Endothelial cell of umbilical vein (primary cell): ENCODE data around the gene RAN. TPM values are rescaled to one million over a fixed set of nuclear protein-coding genes. Genes with fewer than 3 reads are reported as not detected.

ENCODE experiments used
- BruUV-seq: library from RNA; stranded (reverse); fragments of 400-500 nt; replicated peaks from 2 replicates; lab custom pipeline; 2021; lab: Mats Ljungman, UMichigan
- CTCF ChIA-PET: fragments of 300-600, 350-600 bp; sonication (Branson Sonifier 250); formaldehyde crosslinking; loops from one replicate; lab custom pipeline; 2021; ENCODE audit warnings: antibody characterized with exemption, inconsistent platforms; lab: Charles Lee
- POLR2A ChIA-PET: fragments of 300-600, 350-600 bp; sonication (Branson Sonifier 250); formaldehyde crosslinking; loops from one replicate; lab custom pipeline; 2021; ENCODE audit warnings: antibody characterized with exemption, inconsistent platforms; lab: Charles Lee
- DNase-seq: peaks from one replicate; pipeline ENCODE4 v3.0.0-alpha.2; 2011; ENCODE audit warnings: low read depth, low spot score
- FAIRE-seq: peaks from 2 replicates; lab custom pipeline; 2011; peaks lifted over from hg19 to GRCh38; lab: Jason Lieb, UNC
- H2AFZ ChIP-seq: 2 replicates; pipeline ENCODE4 v1.6.0; 2012; ENCODE audit warnings: low read depth, low read length, control low read depth, inconsistent platforms
- H3K27ac ChIP-seq: 2 replicates; pipeline ENCODE4 v1.5.1; 2011; ENCODE audit warnings: low read depth, mild to moderate bottlenecking, control low read depth, low read length, moderate library complexity; ENCODE audit not compliant: insufficient read depth
- H3K27me3 ChIP-seq, 2 experiments: 2 replicates each; pipeline versions ENCODE4 v1.6.0 to v1.6.1; 2011; ENCODE audit warnings: low read length in 2 of 2, mixed read lengths in 1 of 2; ENCODE audit not compliant: control insufficient read depth in 2 of 2, insufficient read depth in 2 of 2
- H3K36me3 ChIP-seq, 2 experiments: 2 replicates in 1 of 2; 3 replicates in 1 of 2; pipeline ENCODE4 v1.5.1; 2011; ENCODE audit warnings: low read length in 2 of 2, mild to moderate bottlenecking in 1 of 2, moderate library complexity in 1 of 2; ENCODE audit not compliant: control insufficient read depth in 2 of 2, insufficient read depth in 2 of 2; ENCODE audit errors: extremely low read depth in 1 of 2
- H3K4me1 ChIP-seq: 3 replicates; pipeline ENCODE4 v1.5.1; 2011; ENCODE audit warnings: mild to moderate bottlenecking, low read length; ENCODE audit not compliant: control insufficient read depth, insufficient read depth; ENCODE audit errors: extremely low read depth
- H3K4me2 ChIP-seq: 2 replicates; pipeline ENCODE4 v1.6.1; 2011; ENCODE audit warnings: low read length, control low read depth, mixed read lengths; ENCODE audit not compliant: insufficient read depth
- H3K4me3 ChIP-seq, 3 experiments: fragments of 200-600 bp in 1 of 3; sonication (generic), shearing (Covaris generic) in 1 of 3; replicated peaks in 1 of 3; 2 replicates each; pipeline ENCODE4 v1.5.1; 2011 to 2016; ENCODE audit warnings: control low read depth in 3 of 3, low read length in 3 of 3, mild to moderate bottlenecking in 2 of 3, inconsistent platforms in 1 of 3, low read depth in 1 of 3, moderate library complexity in 1 of 3; ENCODE audit not compliant: insufficient read depth in 1 of 3
- H3K79me2 ChIP-seq: 2 replicates; pipeline ENCODE4 v1.6.0; 2012; ENCODE audit warnings: low read length, inconsistent platforms; ENCODE audit not compliant: control insufficient read depth, insufficient read depth
- H3K9ac ChIP-seq: replicated peaks from 2 replicates; pipeline ENCODE3; 2011; ENCODE audit warnings: low read length, control low read depth; ENCODE audit not compliant: insufficient read depth; ENCODE audit errors: extremely low read depth
- H3K9me1 ChIP-seq: replicated peaks from 3 replicates; pipeline ENCODE4 v1.6.0; 2011; ENCODE audit warnings: mild to moderate bottlenecking, low read length; ENCODE audit not compliant: control insufficient read depth, insufficient read depth; ENCODE audit errors: extremely low read depth
- H3K9me3 ChIP-seq: replicated peaks from 2 replicates; pipeline ENCODE4 v1.5.1; 2012; ENCODE audit warnings: low read length, inconsistent platforms; ENCODE audit not compliant: control insufficient read depth, insufficient read depth
- H4K20me1 ChIP-seq: replicated peaks from 2 replicates; pipeline ENCODE3; 2011; ENCODE audit warnings: mild to moderate bottlenecking, low read length; ENCODE audit not compliant: control insufficient read depth, insufficient read depth; ENCODE audit errors: extremely low read depth
- EZH2 ChIP-seq: IDR thresholded peaks from 2 replicates; pipeline ENCODE4 v1.6.1; 2012; ENCODE audit warnings: borderline replicate concordance, low read depth, mild to moderate bottlenecking, moderate library complexity, low read length, inconsistent platforms; ENCODE audit not compliant: severe bottlenecking
- FOS ChIP-seq: IDR thresholded peaks from 2 replicates; pipeline ENCODE4 v1.6.1; 2011; ENCODE audit warnings: mild to moderate bottlenecking, low read length, moderate library complexity, borderline replicate concordance; ENCODE audit not compliant: insufficient read depth
- JUN ChIP-seq: IDR thresholded peaks from 2 replicates; pipeline ENCODE4 v1.6.1; 2011; ENCODE audit warnings: borderline replicate concordance, low read depth; ENCODE audit not compliant: insufficient read length, insufficient read depth
- MYC ChIP-seq: IDR thresholded peaks from one replicate; pipeline ENCODE4 v1.6.1; 2011; ENCODE audit warnings: mild to moderate bottlenecking, low read depth, low read length
- POLR2A ChIP-seq: IDR thresholded peaks from 2 replicates; pipeline ENCODE4 v1.6.1; 2012; ENCODE audit warnings: low read depth, mild to moderate bottlenecking, control low read depth, low read length
- POLR2AphosphoS5 ChIP-seq: IDR thresholded peaks from 2 replicates; pipeline ENCODE4 v1.6.1; 2012; ENCODE audit warnings: low read depth, mild to moderate bottlenecking, control low read depth, low read length, moderate library complexity; ENCODE audit not compliant: insufficient read depth
- dilution Hi-C: fragments of 300-500 bp; cut with MboI; formaldehyde crosslinking; loops from one replicate; pipeline ENCODE4 v1.15.0; 2019; ENCODE audit warnings: low sequenced_read_pairs; ENCODE audit not compliant: extremely low pct_ligation_motif_present
- intact Hi-C: fragments of 100-400 bp; cut with micrococcal nuclease; formaldehyde crosslinking; loops from one replicate; pipeline ENCODE4 v1.10.0; 2022
- polyA plus RNA-seq, 4 experiments: library from polyadenylated mRNA; depleted of rRNA in 3 of 4; stranded (reverse) in 3 of 4; unstranded in 1 of 4; fragments of >200 nt; gene quantifications; 2 replicates each; pipeline versions ENCODE4 v1.2.1 to v1.2.3, GENCODE V29; 2011 to 2012; ENCODE audit warnings: missing spikeins in 1 of 4
- total RNA-seq: library from RNA; stranded (reverse); gene quantifications from 2 replicates; pipeline ENCODE4 v1.2.3, GENCODE V29; 2021
- TF ChIP-seq, protein P1 (sequence below), 2 donors: IDR thresholded peaks; 1 replicate in 1 of 2; 2 replicates in 1 of 2; pipeline ENCODE4 v1.5.1; 2011; ENCODE audit warnings: low read length in 2 of 2, mild to moderate bottlenecking in 2 of 2, moderate library complexity in 2 of 2, control low read depth in 1 of 2, inconsistent platforms in 1 of 2, low read depth in 1 of 2; ENCODE audit not compliant: insufficient read depth in 1 of 2; ENCODE audit errors: extremely low read depth in 1 of 2
- TF ChIP-seq, protein P2 (sequence below): IDR thresholded peaks from 2 replicates; pipeline ENCODE4 v1.6.1; 2011; ENCODE audit not compliant: insufficient read depth, insufficient read length

RAN gene
- total and polyA plus RNA-seq, 2 donors (not counting 3 experiments of a cell fraction or from before 2014, with no cell fraction given) = 1,075 to 1,205 TPM

DNA sequence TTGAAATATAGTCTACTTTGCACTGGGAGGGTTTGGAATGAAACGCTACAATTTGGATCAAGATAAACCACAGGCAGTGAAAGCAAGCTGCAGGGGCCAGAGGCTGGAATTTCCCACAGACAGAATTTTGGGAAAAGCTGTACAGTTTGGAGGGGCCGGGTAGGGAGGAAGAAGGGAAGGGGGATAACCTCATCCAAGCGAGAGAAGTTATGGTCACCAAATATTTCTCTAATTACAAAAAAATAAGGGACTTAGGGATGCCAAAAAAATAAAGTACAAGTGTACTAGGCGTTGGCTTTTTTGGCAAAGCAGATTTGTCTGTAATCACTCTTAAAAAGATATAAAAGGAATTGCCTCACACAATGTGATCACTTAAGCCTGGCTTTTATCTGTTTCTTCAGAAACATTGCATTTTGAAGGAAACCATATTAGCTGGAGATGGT is 50.7 kb downstream of the RAN start:
- H3K9me3 ChIP-seq = no peaks in the 10 kb centered on the region
- no peaks in the 10 kb centered on the region for H3K9me1 ChIP-seq
- no peaks in the 10 kb centered on the region for H3K36me3 ChIP-seq
- H3K27ac ChIP-seq = no peak overlapping the region
- H3K4me2 ChIP-seq = no peak overlapping the region
- H3K4me1 ChIP-seq = no peaks in the 10 kb centered on the region
- TF ChIP-seq POLR2AphosphoS5 = no peak
- TF ChIP-seq EZH2 = no peak
- TF ChIP-seq, protein P1, sequence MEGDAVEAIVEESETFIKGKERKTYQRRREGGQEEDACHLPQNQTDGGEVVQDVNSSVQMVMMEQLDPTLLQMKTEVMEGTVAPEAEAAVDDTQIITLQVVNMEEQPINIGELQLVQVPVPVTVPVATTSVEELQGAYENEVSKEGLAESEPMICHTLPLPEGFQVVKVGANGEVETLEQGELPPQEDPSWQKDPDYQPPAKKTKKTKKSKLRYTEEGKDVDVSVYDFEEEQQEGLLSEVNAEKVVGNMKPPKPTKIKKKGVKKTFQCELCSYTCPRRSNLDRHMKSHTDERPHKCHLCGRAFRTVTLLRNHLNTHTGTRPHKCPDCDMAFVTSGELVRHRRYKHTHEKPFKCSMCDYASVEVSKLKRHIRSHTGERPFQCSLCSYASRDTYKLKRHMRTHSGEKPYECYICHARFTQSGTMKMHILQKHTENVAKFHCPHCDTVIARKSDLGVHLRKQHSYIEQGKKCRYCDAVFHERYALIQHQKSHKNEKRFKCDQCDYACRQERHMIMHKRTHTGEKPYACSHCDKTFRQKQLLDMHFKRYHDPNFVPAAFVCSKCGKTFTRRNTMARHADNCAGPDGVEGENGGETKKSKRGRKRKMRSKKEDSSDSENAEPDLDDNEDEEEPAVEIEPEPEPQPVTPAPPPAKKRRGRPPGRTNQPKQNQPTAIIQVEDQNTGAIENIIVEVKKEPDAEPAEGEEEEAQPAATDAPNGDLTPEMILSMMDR (IDR thresholded peaks at IDR 0.05; ENCODE audit: extremely low read depth in 1 of 2, insufficient read depth in 1 of 2, low read depth in 1 of 2, low read length in 2 of 2) = no peak
- no peak for TF ChIP-seq JUN
- no peaks in the 10 kb centered on the region for H4K20me1 ChIP-seq
- no peak overlapping the region for H2AFZ ChIP-seq
- H3K27me3 ChIP-seq = no peaks in the 10 kb centered on the region
- FAIRE-seq (no peak), DNase-seq (no peak)
- intact Hi-C loops = no loop called here
- POLR2A ChIA-PET = interaction anchor here (0.5 kb wide), 1 partner anchor 13 kb away, joined by 8 read pairs; no protein-coding TSS in a partner anchor
- no peak overlapping the region for H3K9ac ChIP-seq
- CTCF ChIA-PET = no interaction called here
- H3K4me3 ChIP-seq = no peak overlapping the region
- no peaks in the 10 kb centered on the region for H3K79me2 ChIP-seq
- BruUV-seq = no TSS peak
- dilution Hi-C loops = no loop called here

DNA sequence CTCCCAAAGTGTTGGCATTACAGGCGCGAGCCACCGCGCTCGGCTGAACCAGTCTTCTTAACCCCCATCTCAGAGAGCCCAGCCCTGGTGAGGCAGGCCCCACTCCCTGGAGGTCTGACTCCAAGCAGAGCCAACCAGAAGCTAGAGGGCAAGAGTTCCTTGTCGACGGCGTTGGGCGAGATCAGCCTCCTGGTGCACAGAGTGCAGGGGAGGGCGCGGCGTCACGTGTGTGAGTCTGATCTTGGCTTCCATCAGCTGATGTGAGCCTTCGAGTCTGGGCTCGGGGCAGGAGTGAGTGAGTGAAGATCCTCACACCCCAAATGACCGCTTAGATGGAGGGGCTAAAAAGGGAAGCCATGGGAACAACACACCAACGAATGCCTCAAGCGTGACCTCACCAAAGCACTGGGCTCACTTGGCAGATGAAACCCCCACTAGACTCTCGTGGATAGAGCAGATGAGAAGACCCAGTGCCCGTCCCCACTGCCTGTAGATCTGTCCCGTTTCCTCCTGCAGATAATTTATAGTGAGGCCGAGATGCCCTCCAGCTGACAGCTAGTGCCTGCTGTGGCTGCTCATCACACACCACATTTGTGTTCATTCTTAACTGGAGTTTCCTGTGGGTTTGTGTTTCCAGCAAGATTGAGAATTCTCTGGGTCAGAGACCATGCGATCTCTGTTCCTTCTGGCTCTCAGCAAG is 53.2 kb downstream of the RAN start:
- Histone ChIP-seq H3K9ac (no peak overlapping the region), H3K9me3 (no peaks in the 10 kb centered on the region), H2AFZ (no peak overlapping the region), H3K27ac (no peak overlapping the region), H3K36me3 (no peaks in the 10 kb centered on the region), H3K4me2 (no peak overlapping the region), H3K4me1 (peaks cover 4% of the 10 kb centered on the region), H3K4me3 (no peak overlapping the region), H3K79me2 (no peaks in the 10 kb centered on the region), H4K20me1 (no peaks in the 10 kb centered on the region), H3K9me1 (no peaks in the 10 kb centered on the region), H3K27me3 (no peaks in the 10 kb centered on the region)
- no peak for FAIRE-seq
- POLR2A ChIA-PET = no interaction called here
- CTCF ChIA-PET = no interaction called here
- TF ChIP-seq, protein P1 (IDR thresholded peaks at IDR 0.05; ENCODE audit: extremely low read depth in 1 of 2, insufficient read depth in 1 of 2, low read depth in 1 of 2, low read length in 2 of 2) = no peak
- no peak for TF ChIP-seq FOS
- TF ChIP-seq, protein P2, sequence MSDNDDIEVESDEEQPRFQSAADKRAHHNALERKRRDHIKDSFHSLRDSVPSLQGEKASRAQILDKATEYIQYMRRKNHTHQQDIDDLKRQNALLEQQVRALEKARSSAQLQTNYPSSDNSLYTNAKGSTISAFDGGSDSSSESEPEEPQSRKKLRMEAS = no peak
- TF ChIP-seq POLR2A = no peak
- no peak for TF ChIP-seq POLR2AphosphoS5
- TF ChIP-seq MYC = no peak
- intact Hi-C loops = no loop called here
- DNase-seq = no peak
- dilution Hi-C loops = no loop called here
- no TSS peak for BruUV-seq
